Right renal pelvis (tissue), 4 donors: ENCODE data around the gene CCDC127. TPM values are rescaled to one million over a fixed set of nuclear protein-coding genes. Genes with fewer than 3 reads are reported as not detected.

Source experiments
- DNase-seq, 4 donors: peaks; one replicate each; pipeline ENCODE4 v3.0.0-alpha.2; 2013; ENCODE audit warnings: low read depth in 4 of 4, low spot score in 3 of 4, missing footprints in 1 of 4
- polyA plus RNA-seq, 4 donors: library from polyadenylated mRNA; unstranded; fragments of 120-200 nt; gene quantifications; one replicate each; pipeline ENCODE4 v1.2.1, GENCODE V29; 2013; ENCODE audit not compliant: insufficient read length in 4 of 4

Gene CCDC127
- polyA plus RNA-seq, 4 donors: 12.8 to 16.8 (median 14.1) TPM

GRCh38 chr5:191949-192690 lies 25.8 kb downstream of the CCDC127 start:
- no peak for DNase-seq

- DNase-seq: peak in 1 of 4 donors; percentile 33
These were observed 26.7 kb downstream of the CCDC127 start, which contains the start of gene LRRC14B for GRCh38 chr5:191036-191948. Gene LRRC14B, plus strand, starts transcription at chr5:191495. Its CDS starts 44 bp downstream, at chr5:191539.

- no peak for DNase-seq
These were observed 27.5 kb downstream of the CCDC127 start for GRCh38 chr5:190366-191035.

GRCh38 chr5:189976-190365 lies 28.0 kb downstream of the CCDC127 start:
- no peak for DNase-seq

- DNase-seq: no peak
These were observed 28.5 kb downstream of the CCDC127 start for GRCh38 chr5:189486-189885.

- DNase-seq: peak; percentile 71 to 79 (median 77)
These were observed 29.2 kb downstream of the CCDC127 start for GRCh38 chr5:188488-189481.

- no peak for DNase-seq
These were observed 30.1 kb downstream of the CCDC127 start for GRCh38 chr5:187617-188451.

- no peak for DNase-seq
These were observed 30.9 kb downstream of the CCDC127 start for GRCh38 chr5:187042-187431.

- DNase-seq: no peak
These were observed 31.6 kb downstream of the CCDC127 start for GRCh38 chr5:186091-187041.

GRCh38 chr5:185095-186070 lies 32.6 kb downstream of the CCDC127 start:
- DNase-seq: no peak

GRCh38 chr5:184471-184870 lies 33.5 kb downstream of the CCDC127 start:
- DNase-seq: no peak

- DNase-seq: no peak
These were observed 35.8 kb downstream of the CCDC127 start for GRCh38 chr5:182126-182525.

GRCh38 chr5:181566-181965 lies 36.4 kb downstream of the CCDC127 start:
- DNase-seq: no peak

GRCh38 chr5:181160-181559 lies 36.8 kb downstream of the CCDC127 start:
- DNase-seq: no peak

GRCh38 chr5:180286-180918 lies 37.6 kb downstream of the CCDC127 start:
- no peak for DNase-seq

GRCh38 chr5:179401-179800 lies 38.6 kb downstream of the CCDC127 start:
- no peak for DNase-seq
